H4 (cell line): ENCODE measurements around the gene PDE6H. TPM values are rescaled to one million over a fixed set of nuclear protein-coding genes. Genes with fewer than 3 reads are reported as not detected.

Source experiments
- DNase-seq: peaks from one replicate; pipeline ENCODE4 v3.0.0-alpha.2; 2015; ENCODE audit warnings: low spot score
- total RNA-seq: library from RNA; depleted of rRNA; stranded (reverse); fragments of >200 nt; shearing (Covaris generic); gene quantifications from 2 replicates; pipeline ENCODE4 v1.2.3, GENCODE V29; 2014; rRNA removed

PDE6H gene
- total RNA-seq, result not detected in 2 replicates

DNA sequence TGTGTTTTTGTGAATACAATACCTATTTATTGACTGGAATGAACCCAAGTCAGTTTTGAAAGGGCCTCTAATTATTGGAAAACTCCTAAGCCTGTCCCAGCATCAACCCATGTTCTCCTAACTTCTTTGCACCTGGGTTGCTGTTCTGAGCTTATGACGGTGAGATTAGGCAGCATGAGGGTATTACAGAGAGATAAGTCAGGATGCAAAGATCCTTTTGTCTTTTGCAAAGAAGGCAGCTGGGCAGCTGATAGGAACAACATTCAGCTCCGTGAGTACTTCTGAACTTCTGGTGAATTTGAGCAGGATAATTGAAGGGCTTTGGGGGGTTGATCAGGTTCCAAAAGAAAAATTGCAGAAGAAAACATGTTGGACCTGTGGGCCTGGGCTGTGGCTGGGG lies at the start of gene PDE6H:
TSS of gene PDE6H (plus strand) at position 227 of the 400 bp plus-strand sequence. CDS start 4,971 bp downstream, outside the sequence.
- no peak for DNase-seq

GRCh38 chr12:14923944-14924343 lies 48.9 kb upstream of the PDE6H start:
- DNase-seq, result no peak

- no peak for DNase-seq
Observed at GRCh38 chr12:14924541-14924940, 48.3 kb upstream of the PDE6H start.

- DNase-seq, result no peak
Observed at GRCh38 chr12:14927267-14927666, 45.6 kb upstream of the PDE6H start.

DNA sequence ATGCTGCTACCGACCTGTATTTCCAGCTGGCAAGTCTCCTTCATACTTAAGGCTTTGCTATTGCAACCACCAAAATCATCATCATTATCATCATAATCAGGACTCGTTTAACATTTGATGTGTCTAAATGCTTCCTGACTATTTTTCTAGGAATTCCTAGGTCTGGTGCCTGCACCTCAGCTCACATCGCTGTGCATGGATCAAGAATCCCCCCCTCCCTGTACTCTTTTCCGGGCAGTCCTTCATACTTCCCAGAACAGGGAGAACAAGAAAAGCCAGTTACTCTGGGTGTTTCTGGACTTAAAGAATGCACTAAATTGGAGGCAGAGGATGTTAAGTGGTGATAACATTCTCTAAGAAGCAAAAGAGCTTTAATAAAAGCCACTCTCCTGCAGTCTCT lies 43.9 kb upstream of the PDE6H start:
- DNase-seq, result no peak

GRCh38 chr12:14930299-14930698 lies 42.5 kb upstream of the PDE6H start:
- no peak for DNase-seq

DNA sequence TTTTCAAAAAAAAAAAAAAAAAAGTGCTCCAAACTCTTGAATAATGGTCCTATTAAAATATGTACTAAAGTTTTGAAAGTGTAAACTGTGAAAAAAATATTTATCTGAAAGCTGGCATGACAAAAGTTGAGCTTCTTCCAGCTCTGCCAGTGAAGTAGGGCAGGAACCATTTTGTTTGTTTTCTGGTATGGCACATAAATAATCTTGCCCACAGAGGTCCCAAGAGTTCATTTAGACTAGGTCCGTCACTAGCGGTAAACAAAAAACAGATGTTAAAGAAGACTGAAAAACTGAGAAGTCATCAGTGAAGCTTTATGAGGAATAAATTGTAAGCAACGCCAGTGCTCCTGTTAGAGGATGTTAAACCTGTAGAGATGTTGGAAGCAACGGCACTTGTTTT lies 41.5 kb upstream of the PDE6H start:
- DNase-seq, result peak; percentile 87

GRCh38 chr12:14931791-14932560 lies 40.9 kb upstream of the PDE6H start:
- no peak for DNase-seq

DNA sequence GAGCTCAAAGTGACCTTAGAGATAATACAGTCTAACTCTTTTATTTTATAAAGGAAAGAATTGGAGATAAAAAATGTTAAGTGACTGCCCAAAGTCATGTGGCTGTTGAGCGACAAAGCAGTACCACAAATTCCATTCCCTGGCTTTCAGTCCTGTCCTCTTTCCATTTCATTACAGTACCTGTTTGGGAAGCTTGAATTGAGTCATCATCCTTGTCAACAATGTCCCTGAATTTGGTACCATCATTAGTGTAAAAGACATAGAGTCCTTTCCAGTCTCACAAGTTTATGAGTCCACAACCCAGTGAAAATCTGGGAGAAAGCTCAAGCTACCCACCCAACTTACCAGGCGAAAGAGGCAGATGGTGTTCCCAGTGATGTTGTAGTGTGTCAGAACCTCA lies 38.3 kb upstream of the PDE6H start:
- no peak for DNase-seq

DNA sequence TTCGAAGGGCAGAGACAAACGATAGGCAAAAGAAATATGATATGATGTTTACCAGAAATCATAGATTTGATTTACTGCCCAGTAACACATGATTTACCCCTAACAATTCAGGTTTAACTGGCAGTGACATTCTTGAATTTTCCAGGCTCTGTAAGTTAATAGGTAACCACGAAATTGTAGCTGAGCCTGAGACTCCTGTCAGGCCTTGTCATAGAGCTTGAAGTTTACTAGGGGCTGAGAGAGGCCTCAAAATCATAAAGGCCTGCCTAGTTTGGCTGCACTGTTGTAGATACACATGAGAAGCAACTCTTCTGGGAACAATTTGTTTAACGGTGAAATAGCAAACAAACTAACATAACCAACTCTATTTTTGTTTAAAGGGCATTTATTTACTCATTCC lies 37.8 kb upstream of the PDE6H start:
- no peak for DNase-seq

DNA sequence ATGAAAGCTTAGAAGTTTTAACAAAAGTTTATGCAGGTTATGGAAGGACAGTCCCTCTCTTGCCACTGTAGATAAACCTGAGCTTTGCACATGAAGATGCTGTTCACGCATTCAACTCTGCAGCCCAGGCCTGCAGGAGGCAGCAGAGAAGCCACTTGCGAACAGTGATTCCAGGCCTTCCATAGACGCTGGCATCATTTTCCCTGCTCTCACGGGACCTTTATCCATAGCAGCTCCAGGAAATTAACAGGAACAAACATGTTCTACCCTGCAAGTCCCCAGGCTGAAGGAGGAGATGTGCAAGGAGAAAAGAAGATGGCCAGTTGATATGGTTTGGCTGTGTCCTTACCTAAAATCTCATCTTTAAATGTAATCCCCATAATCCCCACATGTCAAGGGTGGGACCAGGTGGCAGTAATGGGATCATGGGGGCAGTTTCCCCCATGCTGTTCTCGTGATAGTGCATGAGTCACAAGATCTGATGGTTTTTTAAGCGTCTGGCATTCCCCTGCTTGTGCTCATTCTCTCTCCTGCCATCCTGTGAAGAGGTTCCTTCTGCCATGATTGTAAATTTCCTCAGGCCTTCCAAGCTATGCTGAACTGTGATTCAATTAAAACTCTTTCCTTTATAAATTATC lies 36.5 kb upstream of the PDE6H start:
- no peak for DNase-seq

GRCh38 chr12:14937014-14937413 lies 35.8 kb upstream of the PDE6H start:
- no peak for DNase-seq

DNA sequence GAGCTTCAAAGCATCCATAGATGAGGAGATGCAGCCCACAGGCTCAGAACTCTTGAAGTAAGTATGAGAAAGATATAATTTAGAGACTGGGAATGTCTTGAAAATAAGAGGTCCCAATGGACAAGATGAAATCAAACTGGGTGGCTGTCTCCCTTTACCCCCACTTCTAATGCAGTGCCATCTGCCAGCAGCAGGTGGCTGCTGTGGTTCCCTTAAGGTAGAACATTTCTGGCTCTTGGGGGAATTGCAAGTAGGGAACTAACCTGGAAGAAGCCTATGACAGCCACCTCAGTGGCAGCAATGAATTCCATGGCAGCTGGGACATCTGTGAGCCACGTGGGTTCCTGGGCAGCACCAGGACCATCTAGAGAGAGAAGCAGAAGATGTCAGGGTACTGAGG lies 35.2 kb upstream of the PDE6H start:
- no peak for DNase-seq

- no peak for DNase-seq
Observed at GRCh38 chr12:14938301-14938700, 34.5 kb upstream of the PDE6H start, which contains the start of gene ERP27. TSS of gene ERP27 (minus strand) at chr12:14938537. CDS start at chr12:14938508, 29 bp downstream.

DNA sequence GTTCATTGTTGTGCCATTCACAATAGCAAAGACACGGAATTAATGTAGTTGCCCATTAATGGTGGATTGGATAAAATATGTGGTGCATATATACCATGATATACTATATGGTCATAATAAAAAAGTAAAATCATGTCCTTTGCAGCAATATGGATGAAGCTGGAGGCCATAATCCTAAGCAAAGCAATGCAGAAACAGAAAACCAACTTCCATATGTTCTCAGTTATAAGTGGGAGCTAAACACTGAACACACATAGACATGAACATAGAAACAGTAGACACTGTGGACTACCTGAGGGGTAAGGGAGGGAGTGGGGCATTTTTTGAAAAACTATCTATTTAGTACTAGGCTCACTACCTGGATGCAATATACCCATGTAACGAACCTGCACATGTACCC lies 31.5 kb upstream of the PDE6H start:
- DNase-seq, result no peak

DNA sequence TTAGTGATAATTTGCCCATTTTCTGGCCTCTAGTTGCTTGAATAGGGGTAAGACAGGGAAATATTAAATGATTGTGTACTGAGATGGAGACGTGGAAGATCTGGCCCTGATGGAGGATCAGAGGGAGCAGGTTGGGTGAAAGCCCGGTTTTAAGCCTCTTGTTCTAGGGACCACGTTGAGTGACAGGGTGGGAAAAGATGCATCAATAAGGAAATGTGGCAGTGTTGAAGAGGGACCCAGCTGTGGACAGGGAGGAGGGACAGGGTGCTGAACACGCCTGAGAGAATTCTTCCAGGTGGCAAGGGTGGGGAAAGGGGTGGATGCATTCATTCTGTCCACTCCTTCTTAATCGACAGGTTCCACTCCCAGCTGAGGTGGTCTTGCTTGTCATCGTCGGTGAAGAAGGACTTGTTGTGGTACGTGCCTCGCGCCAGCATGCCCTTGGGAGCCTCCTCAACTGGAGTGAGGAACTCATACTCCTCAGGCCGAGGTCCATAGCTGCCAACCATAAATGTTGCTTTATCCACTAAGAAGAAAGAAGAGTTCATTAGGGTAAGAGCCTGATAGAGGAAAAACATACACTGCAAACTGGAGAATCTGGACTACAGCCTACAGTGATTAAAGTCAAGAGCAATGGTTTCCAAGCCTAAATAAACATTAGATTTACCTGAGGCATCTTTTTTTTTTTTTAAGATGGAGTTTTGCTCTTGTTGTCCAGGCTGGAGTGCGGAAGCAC lies 30.5 kb upstream of the PDE6H start:
- no peak for DNase-seq

GRCh38 chr12:14946162-14946561 lies 26.7 kb upstream of the PDE6H start:
- DNase-seq, result no peak

DNA sequence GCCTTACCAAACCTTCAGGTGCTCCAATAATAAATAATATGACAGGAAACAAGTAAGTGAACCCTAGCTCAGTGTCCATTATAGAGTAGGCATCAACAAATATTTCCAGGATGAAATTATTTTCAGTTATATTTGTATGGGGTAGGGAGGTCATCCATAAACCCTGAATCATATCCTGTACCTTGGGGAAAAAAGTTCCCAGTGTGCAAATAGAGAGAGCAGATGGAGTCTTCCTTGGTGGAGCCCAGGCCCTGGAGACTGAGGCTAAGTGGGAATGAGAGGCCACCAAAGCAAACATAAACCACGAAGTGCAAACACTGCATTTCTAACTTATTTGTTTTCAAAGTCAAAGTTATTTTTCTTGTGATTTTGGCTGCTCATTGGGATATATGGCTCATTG lies 26.0 kb upstream of the PDE6H start:
- DNase-seq, result no peak

- DNase-seq, result peak; percentile 88
Observed at GRCh38 chr12:14948672-14949071, 24.2 kb upstream of the PDE6H start.

DNA sequence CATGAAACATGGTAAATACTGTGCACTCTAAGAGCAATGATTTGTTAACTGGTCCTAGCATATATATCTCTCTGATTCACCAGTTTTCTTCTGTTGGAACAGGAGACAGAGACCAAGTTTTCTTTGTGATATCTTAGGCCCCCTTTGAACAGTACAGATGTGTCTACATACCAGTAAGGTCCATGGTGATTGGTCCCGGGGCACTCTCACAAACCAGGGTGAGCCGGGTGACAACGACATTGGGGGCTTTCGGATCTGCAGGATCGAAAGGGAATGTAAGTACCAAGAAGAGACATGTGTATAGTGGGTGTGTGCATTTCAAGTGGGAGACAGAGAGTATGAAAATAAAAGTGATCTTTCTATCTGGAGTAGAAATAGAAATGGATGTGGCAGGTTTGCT lies 23.2 kb upstream of the PDE6H start:
- DNase-seq, result no peak

- no peak for DNase-seq
Observed at GRCh38 chr12:14950421-14950820, 22.4 kb upstream of the PDE6H start.

GRCh38 chr12:14950982-14951746 lies 21.7 kb upstream of the PDE6H start:
- DNase-seq, result no peak
